Activated CD4-positive, alpha-beta T cell treated with anti-CD3 and anti-CD28 coated beads, Interleukin-2, amount 50 U/mL, for 24 hours (primary cell): ENCODE measurements around the gene DYSF.

Experiments used
- DNase-seq, 2 donors: peaks; one replicate each; pipeline ENCODE4 v3.0.0-alpha.2; 2020; ENCODE audit warnings: low read depth in 1 of 2, low spot score in 1 of 2

DYSF gene

GRCh38 chr2:71668326-71669057 lies 215.1 kb downstream of the DYSF start:
- no peak for DNase-seq

- DNase-seq: no peak
Observed at GRCh38 chr2:71669058-71669456, 215.7 kb downstream of the DYSF start.

GRCh38 chr2:71669628-71670429 lies 216.5 kb downstream of the DYSF start:
- DNase-seq: no peak

GRCh38 chr2:71670430-71670795 lies 217.1 kb downstream of the DYSF start:
- DNase-seq: no peak

DNA sequence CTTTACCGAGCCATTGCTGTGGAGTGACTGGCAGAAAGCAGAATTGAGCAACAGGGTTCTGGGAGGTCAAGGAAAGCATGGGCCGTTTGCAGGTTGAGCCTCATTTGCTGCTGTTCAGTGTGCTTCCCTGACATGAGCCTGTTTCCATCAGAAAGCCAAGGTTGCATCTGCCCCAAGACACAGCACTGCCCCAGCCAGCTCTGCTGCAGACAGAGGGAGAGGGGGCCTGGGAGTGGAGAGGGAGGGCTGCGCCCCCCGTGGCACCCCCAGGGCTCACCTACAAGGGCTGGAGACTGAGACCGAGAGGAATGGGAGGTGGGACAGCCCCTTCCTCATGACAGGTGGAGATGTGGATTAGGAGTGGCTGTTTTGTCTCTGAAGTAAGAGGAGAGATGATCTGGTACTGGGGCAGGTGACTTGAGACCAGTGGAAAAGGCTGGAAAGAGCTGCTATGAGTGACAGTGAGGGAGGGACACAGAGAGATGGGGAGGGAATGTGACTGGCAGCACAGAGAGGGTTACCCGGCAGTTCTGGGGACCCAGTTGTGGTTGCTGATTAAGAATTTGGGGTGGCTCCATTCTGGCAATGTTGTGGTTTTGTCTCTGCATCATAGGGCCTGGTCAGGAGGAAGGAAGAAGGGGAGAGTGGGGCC lies 218.0 kb downstream of the DYSF start:
- no peak for DNase-seq

- no peak for DNase-seq
Observed at GRCh38 chr2:71671895-71672825, 218.8 kb downstream of the DYSF start.

- no peak for DNase-seq
Observed at GRCh38 chr2:71672826-71673795, 219.8 kb downstream of the DYSF start.

DNA sequence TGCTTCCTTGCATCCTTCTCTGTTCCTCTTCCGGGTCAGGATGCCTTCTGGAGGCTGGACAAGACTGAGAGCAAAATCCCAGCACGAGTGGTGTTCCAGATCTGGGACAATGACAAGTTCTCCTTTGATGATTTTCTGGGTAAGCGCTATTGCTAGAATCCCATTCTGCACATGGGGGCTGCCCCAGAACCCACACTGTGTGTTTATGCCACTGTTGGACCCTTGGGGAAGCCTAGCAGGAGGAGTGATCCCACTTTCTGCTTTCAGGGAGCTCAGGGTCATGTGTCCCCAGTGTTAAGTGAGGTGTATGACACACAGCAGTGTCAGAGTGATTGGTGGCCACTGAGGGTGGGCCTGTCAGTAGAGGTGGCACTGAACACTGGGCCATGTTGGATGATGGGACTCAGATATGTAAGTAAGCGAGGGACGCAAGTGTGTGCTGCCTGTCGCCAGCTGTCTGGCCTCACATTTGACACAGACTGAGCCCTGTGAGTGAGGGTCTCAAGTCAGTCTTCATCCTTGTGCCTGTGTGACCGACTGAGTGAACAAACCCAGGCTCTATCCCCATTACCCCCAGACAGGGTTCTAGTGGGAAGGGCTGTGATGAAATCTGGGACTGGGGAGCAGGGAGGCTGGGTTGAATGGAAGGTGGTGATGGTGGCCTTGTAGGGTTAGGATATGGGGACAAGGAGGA lies 220.9 kb downstream of the DYSF start:
- DNase-seq: no peak

DNA sequence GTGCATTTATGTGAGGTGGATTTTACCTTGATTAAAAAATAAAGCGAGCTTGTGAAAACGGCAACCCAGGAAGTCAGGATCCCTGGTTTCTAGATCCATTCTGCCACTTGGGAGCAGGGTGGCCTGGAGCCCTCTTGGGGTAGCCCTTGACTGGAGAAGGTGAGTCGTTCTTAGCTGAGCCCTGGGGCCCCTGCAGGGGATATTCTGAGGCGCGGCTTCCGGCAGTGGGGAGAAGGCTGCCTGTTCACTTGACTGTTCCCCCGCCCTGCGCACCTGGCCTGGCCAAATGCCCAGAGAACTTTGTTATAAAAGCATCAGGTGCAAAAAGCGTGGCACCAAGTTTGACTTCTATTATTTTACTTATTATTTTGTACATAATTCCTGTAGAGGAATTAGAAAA lies 221.9 kb downstream of the DYSF start:
- no peak for DNase-seq

GRCh38 chr2:71678874-71679273 lies 225.5 kb downstream of the DYSF start:
- DNase-seq: no peak

- DNase-seq: no peak
Observed at GRCh38 chr2:71679491-71679890, 226.1 kb downstream of the DYSF start.

DNA sequence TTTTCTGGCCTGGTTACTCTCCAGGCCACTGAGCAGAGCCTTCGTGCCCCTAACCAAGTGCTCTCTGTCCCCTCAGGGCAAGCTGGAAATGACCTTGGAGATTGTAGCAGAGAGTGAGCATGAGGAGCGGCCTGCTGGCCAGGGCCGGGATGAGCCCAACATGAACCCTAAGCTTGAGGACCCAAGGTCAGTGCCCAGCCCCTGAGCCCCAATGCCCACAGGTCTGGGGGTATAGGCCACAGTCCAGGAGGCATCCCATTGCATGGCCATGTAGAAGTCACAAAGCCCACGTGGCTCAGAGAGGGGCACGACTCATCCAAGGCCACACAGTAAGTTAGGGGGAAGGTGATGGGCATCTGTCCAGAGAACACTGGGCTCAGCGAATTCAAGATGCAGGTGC lies 227.6 kb downstream of the DYSF start:
- DNase-seq: no peak

DNA sequence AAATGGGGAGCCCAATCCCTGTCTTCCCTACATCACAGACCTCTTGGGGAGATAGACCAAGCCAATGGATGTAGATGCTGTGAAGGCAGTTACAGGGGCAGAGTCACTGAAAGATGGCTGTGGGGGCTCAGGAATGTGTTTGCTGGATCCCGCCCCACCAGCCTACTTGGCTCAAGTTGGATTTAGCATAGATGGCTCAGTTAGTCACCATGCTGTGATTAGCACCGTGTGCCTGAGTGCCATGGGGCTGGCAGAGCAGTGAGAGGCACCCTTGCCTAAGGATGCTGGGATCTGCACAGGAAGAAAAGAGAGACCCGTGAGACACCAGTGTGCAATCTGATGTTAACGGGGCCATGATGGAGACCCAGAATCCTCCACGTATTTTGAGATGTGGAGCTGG lies 228.3 kb downstream of the DYSF start:
- no peak for DNase-seq

GRCh38 chr2:71682341-71682740 lies 229.0 kb downstream of the DYSF start:
- DNase-seq: no peak

DNA sequence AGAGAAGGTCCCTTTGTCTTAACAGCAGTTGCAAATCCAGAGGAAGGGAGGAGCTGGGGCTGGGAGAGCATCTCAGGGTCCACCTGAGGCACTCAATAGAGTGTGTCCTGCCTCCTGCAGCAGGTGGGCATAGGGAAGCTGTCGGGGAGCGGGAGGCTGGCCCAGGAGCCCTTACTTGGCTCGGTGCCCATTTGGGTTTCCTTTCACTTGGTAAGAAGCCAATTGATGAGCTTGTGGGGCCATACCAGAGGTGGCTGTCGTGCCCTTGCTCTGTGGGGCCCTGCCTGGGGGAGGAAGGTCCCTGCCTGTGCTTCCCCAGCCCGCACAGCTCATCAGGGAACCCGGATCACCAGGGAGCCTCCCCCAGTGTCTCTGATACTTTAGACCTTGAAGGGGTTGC lies 229.7 kb downstream of the DYSF start:
- DNase-seq: no peak

- DNase-seq: no peak
Observed at GRCh38 chr2:71683666-71684065, 230.3 kb downstream of the DYSF start.

GRCh38 chr2:71684226-71685072 lies 231.1 kb downstream of the DYSF start:
- no peak for DNase-seq

DNA sequence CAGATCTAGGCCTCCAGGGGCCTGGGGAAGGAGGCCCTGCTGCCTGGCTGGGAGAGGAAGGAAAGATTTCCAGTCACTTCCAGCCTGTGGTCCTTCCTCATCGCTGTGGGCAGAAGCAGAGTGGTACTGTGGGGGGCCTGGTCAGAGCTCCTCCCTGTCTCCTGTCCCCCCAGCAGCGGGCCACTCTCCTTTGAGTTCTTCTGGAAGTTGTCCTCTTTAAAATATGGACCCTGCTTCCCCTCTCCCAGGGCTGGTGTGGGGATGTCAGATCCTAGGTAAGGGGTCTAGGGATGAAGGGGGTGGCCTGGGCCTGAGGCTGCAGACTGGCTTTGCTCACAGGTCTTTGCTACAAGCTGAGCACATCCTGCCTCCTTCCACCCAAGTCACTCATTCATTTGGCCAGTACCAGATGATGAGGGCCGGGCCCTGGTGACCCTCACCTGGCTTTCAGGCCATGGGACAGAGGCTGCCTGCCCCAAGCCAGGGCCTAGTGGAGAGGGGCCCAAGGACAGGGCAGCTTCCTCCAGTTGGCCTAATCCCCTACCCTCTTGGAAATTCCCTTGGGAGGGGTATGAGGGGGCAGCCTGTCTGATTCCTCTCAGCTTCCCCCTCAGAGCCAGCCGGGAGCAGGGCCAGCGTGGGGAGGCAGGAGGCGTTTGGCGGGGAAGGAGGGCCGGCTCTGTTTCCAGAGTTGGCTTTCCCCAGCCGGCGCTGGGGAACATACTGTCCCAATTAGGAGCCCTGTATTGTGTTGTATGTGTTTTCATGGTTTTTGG lies 231.9 kb downstream of the DYSF start:
- DNase-seq: no peak
